Hepatocyte (in vitro differentiated cells): ENCODE data around the gene CEP83. TPM values are rescaled to one million over a fixed set of nuclear protein-coding genes. Genes with fewer than 3 reads are reported as not detected.

Experiments
- DNase-seq: peaks from one replicate; pipeline ENCODE4 v3.0.0-alpha.2; 2016; ENCODE audit warnings: low spot score
- H2AFZ ChIP-seq: fragments of 200-600 bp; sonication (generic); 2 replicates; pipeline ENCODE4 v1.6.0; 2016; ENCODE audit warnings: antibody characterized with exemption, mild to moderate bottlenecking
- H3K27ac ChIP-seq: fragments of 200-600 bp; sonication (generic); 2 replicates; pipeline ENCODE4 v1.5.1; 2016; ENCODE audit warnings: mild to moderate bottlenecking
- H3K27me3 ChIP-seq: fragments of 200-600 bp; sonication (generic); 2 replicates; pipeline ENCODE4 v1.6.1; 2016
- H3K36me3 ChIP-seq: fragments of 200-600 bp; sonication (generic); replicated peaks from 2 replicates; pipeline ENCODE4 v1.5.1; 2016; ENCODE audit warnings: low read depth; ENCODE audit not compliant: insufficient read depth
- H3K4me1 ChIP-seq: fragments of 200-600 bp; sonication (generic); 2 replicates; pipeline ENCODE4 v1.5.1; 2016; ENCODE audit warnings: mild to moderate bottlenecking, moderate library complexity; ENCODE audit not compliant: insufficient read depth
- H3K4me2 ChIP-seq: fragments of 200-600 bp; sonication (generic); 2 replicates; pipeline ENCODE4 v1.6.0; 2016
- H3K4me3 ChIP-seq: fragments of 200-600 bp; sonication (generic); 2 replicates; pipeline ENCODE4 v1.5.1; 2016; ENCODE audit warnings: mild to moderate bottlenecking
- H3K79me2 ChIP-seq: fragments of 200-600 bp; sonication (generic); 2 replicates; pipeline ENCODE4 v1.6.0; 2017; ENCODE audit warnings: mild to moderate bottlenecking
- H3K9me2 ChIP-seq: fragments of 200-600 bp; sonication (generic); replicated peaks from 2 replicates; pipeline ENCODE4 v1.6.0; 2017; ENCODE audit warnings: mild to moderate bottlenecking; ENCODE audit not compliant: insufficient read depth
- H3K9me3 ChIP-seq: fragments of 200-600 bp; sonication (generic); 2 replicates; pipeline ENCODE4 v1.5.1; 2016; ENCODE audit warnings: low read depth, mild to moderate bottlenecking
- H4K20me1 ChIP-seq: fragments of 200-600 bp; sonication (generic); 2 replicates; pipeline ENCODE4 v1.6.0; 2016; ENCODE audit warnings: mild to moderate bottlenecking; ENCODE audit not compliant: insufficient read depth, poor library complexity, severe bottlenecking
- CTCF ChIP-seq: fragments of 200-600 bp; sonication (generic); IDR thresholded peaks from 2 replicates; pipeline ENCODE4 v1.5.1; 2016; ENCODE audit warnings: antibody characterized with exemption, mild to moderate bottlenecking; ENCODE audit not compliant: poor library complexity
- EZH2 ChIP-seq: fragments of 200-600 bp; sonication (generic); IDR thresholded peaks from 2 replicates; pipeline ENCODE4 v1.6.1; 2016; ENCODE audit warnings: antibody characterized with exemption, mild to moderate bottlenecking, borderline replicate concordance
- EZH2phosphoT487 ChIP-seq: fragments of 200-600 bp; sonication (generic); IDR thresholded peaks from one replicate; pipeline ENCODE4 v1.6.1; 2018; ENCODE audit warnings: antibody characterized with exemption, mild to moderate bottlenecking, low read depth, moderate library complexity; ENCODE audit not compliant: unreplicated experiment, severe bottlenecking
- WGBS: methylation state at CpG from one replicate; pipeline ENCODE4 v1.1.6; 2016; ENCODE audit warnings: low lambda C conversion rate; ENCODE audit errors: missing lambda C conversion rate; 5-methylcytosine and 5-hydroxymethylcytosine counted together
- polyA plus RNA-seq: library from polyadenylated mRNA; unstranded; fragments of >200 nt; fragmentation: Nextera tagmentation; extraction: Ambion mirVana; gene quantifications from 2 replicates; pipeline ENCODE4 v1.2.1, GENCODE V29; 2016
- total RNA-seq: library from RNA; depleted of rRNA; stranded (reverse); fragments of >200 nt; gene quantifications from 2 replicates; pipeline ENCODE4 v1.2.3, GENCODE V29; 2014

CEP83 gene
- total and polyA plus RNA-seq, 2 experiments from 2014 or later: 3.7 to 20.1 TPM

GRCh38 chr12:94340573-94340972 lies 119.1 kb downstream of the CEP83 start:
- Histone ChIP-seq H3K4me3 (no peak overlapping the region), H3K9me3 (no peaks in the 10 kb centered on the region), H3K4me2 (no peak overlapping the region), H3K27me3 (no peaks in the 10 kb centered on the region), H3K79me2 (no peaks in the 10 kb centered on the region), H3K36me3 (no peaks in the 10 kb centered on the region), H4K20me1 (no peaks in the 10 kb centered on the region), H3K9me2 (no peaks in the 10 kb centered on the region), H3K27ac (no peak overlapping the region), H2AFZ (no peak overlapping the region), H3K4me1 (no peaks in the 10 kb centered on the region)
- no peak for DNase-seq
- TF ChIP-seq CTCF: no peak
- no peak for TF ChIP-seq EZH2phosphoT487
- TF ChIP-seq EZH2: no peak
- WGBS: 91% methylated on average over 6 of the region's 6 CpGs

- H4K20me1 ChIP-seq: no peaks in the 10 kb centered on the region
- TF ChIP-seq EZH2phosphoT487 (no peak), CTCF (no peak), EZH2 (no peak)
- H3K9me2 ChIP-seq: no peaks in the 10 kb centered on the region
- 92% methylated on average over 4 of the region's 4 CpGs for WGBS
- no peak overlapping the region for H3K27ac ChIP-seq
- H3K79me2 ChIP-seq: no peaks in the 10 kb centered on the region
- H3K4me3 ChIP-seq: no peak overlapping the region
- no peaks in the 10 kb centered on the region for H3K9me3 ChIP-seq
- H2AFZ ChIP-seq: no peak overlapping the region
- DNase-seq: no peak
- H3K27me3 ChIP-seq: no peaks in the 10 kb centered on the region
- H3K4me2 ChIP-seq: no peak overlapping the region
- H3K4me1 ChIP-seq: no peaks in the 10 kb centered on the region
- no peaks in the 10 kb centered on the region for H3K36me3 ChIP-seq
Observed at GRCh38 chr12:94338006-94338794, 121.5 kb downstream of the CEP83 start.

GRCh38 chr12:94336211-94336925 lies 123.3 kb downstream of the CEP83 start:
- H3K4me2 ChIP-seq: no peak overlapping the region
- H3K27ac ChIP-seq: no peak overlapping the region
- no peaks in the 10 kb centered on the region for H4K20me1 ChIP-seq
- no peak for DNase-seq
- whole genome bisulfite sequencing: 48% methylated on average over 5 of the region's 5 CpGs
- no peaks in the 10 kb centered on the region for H3K9me3 ChIP-seq
- H3K36me3 ChIP-seq: no peaks in the 10 kb centered on the region
- no peak overlapping the region for H3K4me3 ChIP-seq
- H3K27me3 ChIP-seq: no peaks in the 10 kb centered on the region
- no peaks in the 10 kb centered on the region for H3K4me1 ChIP-seq
- no peaks in the 10 kb centered on the region for H3K9me2 ChIP-seq
- no peaks in the 10 kb centered on the region for H3K79me2 ChIP-seq
- H2AFZ ChIP-seq: no peak overlapping the region
- TF ChIP-seq CTCF: no peak
- TF ChIP-seq EZH2: no peak
- no peak for TF ChIP-seq EZH2phosphoT487
